Embryonic facial prominence (tissue), 1 donor: Measurements from ENCODE around the gene HGF.
"Not testable (repeated sequence)": the region's sequence is repeated elsewhere in the genome, so short reads cannot be mapped to it uniquely, and the experiment has no call there.

Experiments
- DNase-seq: peaks from one replicate; pipeline ENCODE4 v3.0.0-alpha.2; 2016; ENCODE audit errors: extremely low spot score

Gene HGF

DNA sequence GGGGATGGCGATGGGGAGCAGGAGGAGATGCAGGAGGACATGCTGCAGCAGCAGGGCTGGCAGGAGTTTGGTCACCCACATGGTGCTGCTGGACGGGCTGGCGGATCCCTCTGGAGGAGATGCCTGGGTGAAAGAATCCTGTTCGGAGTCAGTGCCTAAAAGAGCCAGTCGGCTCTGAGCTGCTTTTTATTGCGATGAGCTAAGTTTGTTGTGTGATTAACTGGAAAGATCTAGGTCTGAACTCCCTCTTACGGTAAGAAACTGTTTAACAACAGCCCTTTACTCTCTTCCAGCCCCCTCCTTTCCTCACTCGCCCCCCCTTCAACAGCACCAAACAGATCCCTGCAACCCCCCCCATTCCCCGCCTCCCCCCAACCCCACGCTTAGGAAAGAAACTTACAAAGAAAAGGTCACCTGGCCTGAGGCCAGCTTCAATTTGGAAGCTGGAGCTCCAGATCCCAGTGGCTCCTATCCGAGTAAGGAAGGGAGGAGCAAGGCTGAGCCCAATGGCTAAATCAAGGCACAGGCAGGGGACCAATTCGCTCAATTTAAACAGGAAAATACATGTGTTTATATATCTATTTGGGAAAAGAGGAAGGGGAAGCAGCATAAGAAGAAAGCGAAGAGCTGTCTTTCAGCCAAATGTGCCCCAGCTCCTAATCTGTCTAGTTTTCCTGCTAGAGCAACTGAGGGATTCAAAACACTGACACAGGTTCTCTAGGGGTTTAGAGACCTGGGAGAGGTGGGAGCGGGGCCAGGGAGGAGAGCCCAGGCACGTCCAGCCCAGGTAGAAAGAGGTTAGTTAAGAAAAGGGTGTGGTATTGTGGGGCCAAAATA, at the start of gene HGF:
Gene HGF, minus strand, starts transcription at position 157 of the 837 bp plus-strand sequence. Its CDS starts 76 bp downstream, at position 81.
- peak; percentile 35 for DNase-seq

DNA sequence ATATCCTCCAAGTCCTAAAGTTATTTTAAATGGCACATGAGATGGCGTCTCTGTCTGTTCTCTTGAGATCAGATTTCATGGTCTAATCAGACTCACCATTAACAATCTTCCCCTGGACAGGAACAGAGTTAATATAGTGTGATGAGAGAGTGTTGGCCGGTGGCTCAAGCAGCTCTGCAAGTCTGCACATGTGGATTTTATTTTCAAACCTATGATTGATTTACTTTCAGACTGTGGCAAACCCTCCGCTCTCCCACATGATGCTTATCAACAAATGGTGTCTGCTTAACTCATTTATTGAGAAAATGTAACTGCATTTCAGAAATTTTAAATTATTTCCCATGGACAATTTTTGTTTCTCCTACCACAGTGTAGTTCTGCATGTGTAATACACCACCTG, 46.5 kb upstream of the HGF start:
- no peak for DNase-seq

GRCh38 chr7:81812866-81813476, 43.1 kb upstream of the HGF start:
- not testable (repeated sequence) for DNase-seq

DNA sequence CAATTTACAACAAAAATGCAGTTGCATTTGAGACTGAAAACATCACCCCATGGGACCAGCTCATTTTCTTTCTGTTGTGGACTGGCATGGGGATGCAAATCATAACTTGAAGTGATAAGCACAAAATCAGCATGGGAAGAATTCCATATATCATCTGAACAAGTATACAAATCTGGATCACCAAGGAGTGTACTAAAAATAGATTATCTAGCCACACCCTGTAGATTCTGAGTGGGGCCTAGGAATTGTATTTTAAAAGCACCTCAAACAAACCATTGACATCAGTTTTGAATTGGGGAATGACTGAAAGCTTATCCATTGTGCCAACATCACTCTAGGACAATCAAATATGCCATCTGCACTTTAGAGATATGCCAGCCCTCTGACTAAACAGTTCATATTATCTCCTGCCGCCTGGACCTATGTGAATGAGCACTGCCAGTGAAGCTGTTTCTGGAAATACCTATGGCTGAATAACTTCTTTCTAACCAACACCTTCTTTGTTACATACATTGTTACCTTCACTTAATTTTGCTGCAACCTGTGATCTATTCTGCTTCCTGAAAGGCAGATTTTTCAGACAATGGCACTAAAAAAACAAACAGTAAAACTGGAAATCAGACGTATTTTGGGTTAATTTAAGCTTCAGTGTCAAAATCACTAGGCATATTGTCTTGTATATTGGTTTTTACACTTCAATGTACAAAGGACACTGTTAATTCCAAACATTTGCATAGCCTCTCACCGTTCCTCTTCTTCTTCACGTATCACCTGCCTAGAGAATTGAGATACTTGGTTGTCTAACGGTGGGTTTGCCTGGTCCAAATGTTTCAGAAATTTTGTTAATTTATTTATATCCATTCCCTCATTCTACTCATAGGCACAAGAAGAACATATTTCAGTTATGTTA, 42.4 kb upstream of the HGF start:
- DNase-seq: no peak

- DNase-seq: no peak
Measured at GRCh38 chr7:81810476-81811155, 40.8 kb upstream of the HGF start.

DNA sequence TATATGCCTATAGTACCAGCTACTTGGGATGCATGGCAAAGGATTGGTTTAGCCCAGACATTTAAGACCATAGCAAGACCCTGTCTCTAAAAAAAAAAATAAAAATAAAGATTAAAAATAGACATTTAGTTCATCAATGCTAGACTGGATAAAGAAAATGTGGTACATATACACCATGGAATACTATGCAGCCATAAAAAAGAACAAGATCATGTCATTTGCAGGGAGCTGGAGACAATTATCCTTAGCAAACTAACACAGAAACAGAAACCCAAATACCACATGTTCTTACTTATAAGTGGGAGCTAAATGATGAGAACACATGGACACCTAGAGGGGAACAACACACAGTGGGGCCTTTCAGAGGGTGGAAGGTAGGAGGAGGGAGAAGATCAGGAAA, 38.5 kb upstream of the HGF start:
- DNase-seq: not testable (repeated sequence)

GRCh38 chr7:81803267-81803666, 33.4 kb upstream of the HGF start:
- DNase-seq: no peak

DNA sequence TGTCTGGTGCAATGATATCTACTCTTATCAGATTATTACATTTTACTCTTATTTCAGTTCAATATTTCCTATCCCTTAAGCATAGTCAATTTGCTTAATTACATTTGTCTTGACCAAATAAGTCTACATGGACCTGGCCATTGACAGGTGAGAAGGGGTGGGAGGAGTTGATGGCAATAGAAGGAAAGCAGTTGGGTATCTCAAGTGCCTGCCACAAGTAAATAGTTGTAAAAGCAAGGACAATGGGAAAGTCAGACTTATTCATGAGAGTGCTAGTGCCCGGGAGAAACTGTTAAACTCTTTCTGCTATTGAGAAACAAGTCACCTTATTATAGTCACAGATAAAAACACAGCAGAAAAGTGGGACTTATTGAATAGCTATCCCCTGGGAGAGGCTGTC, 32.4 kb upstream of the HGF start:
- no peak for DNase-seq

DNA sequence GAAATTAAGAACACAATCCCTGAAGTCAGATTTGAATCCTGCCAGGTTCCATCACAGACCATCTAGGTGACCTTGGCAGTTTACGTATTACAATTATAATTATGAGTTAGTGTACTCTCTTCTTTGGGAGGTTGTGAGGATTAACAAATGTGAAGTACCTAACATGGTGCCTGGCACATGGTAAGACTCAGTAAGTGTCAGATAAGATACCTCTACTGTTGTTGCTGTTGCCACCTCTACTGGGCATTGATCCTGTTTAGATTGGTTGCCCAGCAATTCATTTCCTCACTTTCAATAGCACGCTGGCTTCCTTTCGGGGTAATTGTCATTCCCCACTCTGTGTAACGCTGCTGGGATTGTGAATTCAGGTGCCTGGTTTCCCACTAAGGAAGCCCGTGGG, 31.7 kb upstream of the HGF start:
- no peak for DNase-seq

- no peak for DNase-seq
Measured at GRCh38 chr7:81791568-81792518, 22.0 kb upstream of the HGF start.

- no peak for DNase-seq
Measured at GRCh38 chr7:81790686-81791085, 20.8 kb upstream of the HGF start.

- no peak for DNase-seq
Measured at GRCh38 chr7:81790120-81790500, 20.3 kb upstream of the HGF start.

GRCh38 chr7:81789406-81790119, 19.7 kb upstream of the HGF start:
- no peak for DNase-seq

- DNase-seq: no peak
Measured at GRCh38 chr7:81788246-81788645, 18.4 kb upstream of the HGF start.

DNA sequence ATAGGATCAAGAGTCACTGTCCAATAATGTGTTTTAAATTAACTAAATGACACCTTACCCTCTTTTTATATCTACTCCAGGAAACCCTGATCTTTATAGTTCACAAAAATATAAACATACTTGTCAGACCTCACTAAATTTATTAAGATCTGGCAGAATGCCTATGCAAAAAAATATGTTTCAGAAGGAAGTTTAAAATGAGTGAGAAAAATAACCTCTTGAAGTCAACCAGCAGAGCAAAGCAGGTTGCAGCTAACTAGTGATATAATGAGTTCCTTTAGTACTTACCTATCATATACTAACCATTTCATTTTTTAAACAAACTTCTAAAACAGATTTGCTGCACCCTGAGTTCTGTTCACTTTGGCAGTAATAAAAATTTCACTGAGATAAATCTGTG, 14.0 kb upstream of the HGF start:
- DNase-seq: no peak

GRCh38 chr7:81780914-81781693, 11.3 kb upstream of the HGF start:
- DNase-seq: no peak

DNA sequence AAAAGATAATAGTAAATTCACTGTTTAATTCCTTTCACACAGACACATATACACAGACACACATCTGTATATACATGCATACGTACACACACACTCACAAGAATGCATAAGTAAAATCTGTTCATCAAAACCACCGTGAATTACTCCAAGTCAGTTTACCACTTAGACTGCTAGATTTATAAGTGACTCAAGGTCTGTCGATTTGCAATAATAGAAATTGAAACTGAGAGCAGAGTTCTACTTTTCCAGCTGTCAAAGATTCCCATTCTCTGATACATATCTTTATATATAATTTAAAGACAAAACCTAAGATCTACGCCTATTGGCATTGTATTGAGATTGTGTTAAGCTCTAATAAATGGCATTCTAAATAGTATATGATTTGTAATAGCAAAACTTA, 9.9 kb upstream of the HGF start:
- no peak for DNase-seq

GRCh38 chr7:81777697-81778096, 7.8 kb upstream of the HGF start:
- no peak for DNase-seq

DNA sequence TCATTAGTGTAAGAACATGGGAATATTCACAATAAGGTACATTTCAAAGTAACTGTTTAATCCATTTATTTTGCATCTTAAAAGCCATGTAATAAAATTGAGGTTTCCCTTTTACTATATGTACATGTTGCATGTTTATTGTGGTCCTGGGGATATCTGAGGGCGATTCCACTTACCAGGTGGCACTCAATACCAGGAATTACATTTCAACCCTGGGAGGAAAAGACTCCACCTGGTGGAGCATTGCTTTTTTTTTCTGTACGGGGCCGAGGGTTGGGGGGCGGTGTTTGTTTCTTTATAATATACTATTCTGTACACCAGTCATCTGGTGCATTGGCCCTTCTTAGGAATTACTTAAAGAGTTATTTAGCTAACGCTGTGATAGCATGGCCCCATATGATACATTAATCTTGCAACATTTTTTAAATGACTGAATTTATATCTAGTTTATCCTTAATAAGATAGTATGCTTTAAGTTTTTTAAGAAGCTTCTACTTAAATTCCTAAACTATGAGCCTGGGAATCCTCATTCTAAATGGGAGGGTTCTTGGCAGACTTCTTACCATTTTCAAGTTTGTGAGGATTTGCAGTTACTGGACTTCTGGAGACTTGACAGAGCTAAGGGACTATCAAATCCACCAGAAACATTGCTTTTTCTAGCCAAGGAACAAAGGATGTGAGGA, 7.2 kb upstream of the HGF start:
- no peak for DNase-seq
